SK-N-SH treated with all-trans-retinoic acid at 6 μM for 48 hours (cell line): ENCODE results near the gene INSYN2B.

ENCODE experiments used
- ARNTL ChIP-seq: fragments of 450-650 bp; formaldehyde crosslinking; IDR thresholded peaks from 2 replicates; pipeline ENCODE4 v1.5.0; 2020; ENCODE audit warnings: low read depth, mild to moderate bottlenecking, moderate library complexity, borderline replicate concordance
- ISL1 ChIP-seq: fragments of 250-450 bp; sonication (Bioruptor Pico); IDR thresholded peaks from 2 replicates; pipeline ENCODE4 v2.1.2; 2022; ENCODE audit warnings: mild to moderate bottlenecking, moderate library complexity
- SNAI2 ChIP-seq: fragments of 250-450 bp; sonication (Bioruptor Pico); IDR thresholded peaks from 2 replicates; pipeline ENCODE4 v1.5.0; 2020; ENCODE audit warnings: mild to moderate bottlenecking, moderate library complexity
- ZFP30 ChIP-seq: fragments of 450-650 bp; formaldehyde crosslinking; IDR thresholded peaks from 2 replicates; pipeline ENCODE4 v1.5.0; 2022; ENCODE audit warnings: mild to moderate bottlenecking, moderate library complexity
- TF ChIP-seq, protein P1 (sequence below): fragments of 250-450 bp; sonication (Bioruptor Pico); IDR thresholded peaks from 2 replicates; pipeline ENCODE4 v1.5.1; 2021; ENCODE audit warnings: mild to moderate bottlenecking, moderate library complexity

DNA sequence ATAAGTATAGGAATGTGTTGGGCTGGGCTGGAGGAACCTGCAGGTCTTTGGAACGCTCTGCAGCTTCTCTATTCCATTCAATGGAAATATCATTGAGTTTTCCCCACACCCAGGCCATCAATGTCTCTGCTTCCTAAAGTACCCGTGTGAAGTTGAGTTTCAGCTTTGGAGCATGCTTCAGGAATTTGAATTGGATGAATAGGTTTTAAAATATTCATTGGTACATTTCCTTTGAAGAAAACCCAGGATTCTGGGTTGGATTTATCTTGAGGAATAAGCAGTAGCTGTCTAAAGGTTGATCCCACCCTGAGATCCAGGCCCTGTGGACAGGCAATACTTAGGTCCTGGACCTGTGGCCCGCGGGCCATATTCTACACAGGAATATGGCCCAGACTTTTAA lies 37.3 kb downstream of the INSYN2B start:
- TF ChIP-seq SNAI2: no peak
- TF ChIP-seq ISL1 (CRISPR knock-in tag): no peak
- no peak for TF ChIP-seq ZFP30 (CRISPR knock-in tag)
- TF ChIP-seq, protein P1, sequence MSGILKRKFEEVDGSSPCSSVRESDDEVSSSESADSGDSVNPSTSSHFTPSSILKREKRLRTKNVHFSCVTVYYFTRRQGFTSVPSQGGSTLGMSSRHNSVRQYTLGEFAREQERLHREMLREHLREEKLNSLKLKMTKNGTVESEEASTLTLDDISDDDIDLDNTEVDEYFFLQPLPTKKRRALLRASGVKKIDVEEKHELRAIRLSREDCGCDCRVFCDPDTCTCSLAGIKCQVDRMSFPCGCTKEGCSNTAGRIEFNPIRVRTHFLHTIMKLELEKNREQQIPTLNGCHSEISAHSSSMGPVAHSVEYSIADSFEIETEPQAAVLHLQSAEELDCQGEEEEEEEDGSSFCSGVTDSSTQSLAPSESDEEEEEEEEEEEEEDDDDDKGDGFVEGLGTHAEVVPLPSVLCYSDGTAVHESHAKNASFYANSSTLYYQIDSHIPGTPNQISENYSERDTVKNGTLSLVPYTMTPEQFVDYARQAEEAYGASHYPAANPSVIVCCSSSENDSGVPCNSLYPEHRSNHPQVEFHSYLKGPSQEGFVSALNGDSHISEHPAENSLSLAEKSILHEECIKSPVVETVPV (CRISPR knock-in tag): no peak
- TF ChIP-seq ARNTL (CRISPR knock-in tag): no peak
